ENCODE measurements around the gene TIMP3. TPM values are rescaled to one million over a fixed set of nuclear protein-coding genes. Genes with fewer than 3 reads are reported as not detected.

TIMP3 gene
- total RNA-seq, 1 experiment from 2014 or later, result 14.1 TPM

- Histone ChIP-seq H3K9me3 (ENCODE audit: low read depth, low read length, poor library complexity, severe bottlenecking) (no peaks in the 10 kb centered on the region), H3K36me3 (ENCODE audit: insufficient read depth, low read length, poor library complexity, severe bottlenecking) (no peaks in the 10 kb centered on the region), H3K27me3 (replicated peaks; ENCODE audit: insufficient read depth, low read depth, low read length, poor library complexity) (no peaks in the 10 kb centered on the region), H3K4me3 (ENCODE audit: low read depth, low read length, poor library complexity, severe bottlenecking) (no peak overlapping the region), H3K27ac (ENCODE audit: low read depth, low read length, poor library complexity, severe bottlenecking) (no peak overlapping the region), H3K4me1 (ENCODE audit: insufficient read depth, low read length, poor library complexity, severe bottlenecking) (no peaks in the 10 kb centered on the region)
- BruUV-seq (replicated peaks), result no TSS peak
- TF ChIP-seq, protein P1, sequence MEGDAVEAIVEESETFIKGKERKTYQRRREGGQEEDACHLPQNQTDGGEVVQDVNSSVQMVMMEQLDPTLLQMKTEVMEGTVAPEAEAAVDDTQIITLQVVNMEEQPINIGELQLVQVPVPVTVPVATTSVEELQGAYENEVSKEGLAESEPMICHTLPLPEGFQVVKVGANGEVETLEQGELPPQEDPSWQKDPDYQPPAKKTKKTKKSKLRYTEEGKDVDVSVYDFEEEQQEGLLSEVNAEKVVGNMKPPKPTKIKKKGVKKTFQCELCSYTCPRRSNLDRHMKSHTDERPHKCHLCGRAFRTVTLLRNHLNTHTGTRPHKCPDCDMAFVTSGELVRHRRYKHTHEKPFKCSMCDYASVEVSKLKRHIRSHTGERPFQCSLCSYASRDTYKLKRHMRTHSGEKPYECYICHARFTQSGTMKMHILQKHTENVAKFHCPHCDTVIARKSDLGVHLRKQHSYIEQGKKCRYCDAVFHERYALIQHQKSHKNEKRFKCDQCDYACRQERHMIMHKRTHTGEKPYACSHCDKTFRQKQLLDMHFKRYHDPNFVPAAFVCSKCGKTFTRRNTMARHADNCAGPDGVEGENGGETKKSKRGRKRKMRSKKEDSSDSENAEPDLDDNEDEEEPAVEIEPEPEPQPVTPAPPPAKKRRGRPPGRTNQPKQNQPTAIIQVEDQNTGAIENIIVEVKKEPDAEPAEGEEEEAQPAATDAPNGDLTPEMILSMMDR (conservative IDR thresholded peaks at IDR 0.05; ENCODE audit: low read depth, low read length), result no peak
- no peak for TF ChIP-seq EZH2 (IDR thresholded peaks at IDR 0.05; ENCODE audit: borderline replicate concordance, low read depth, low read length, poor library complexity, severe bottlenecking)
- intact Hi-C loops (cut with micrococcal nuclease; ENCODE audit: unreplicated experiment), result no loop called here
- CTCF ChIA-PET, result no interaction called here
- POLR2A ChIA-PET (ENCODE audit: low non-redundant PET), result no interaction called here
- no peak for DNase-seq (ENCODE audit: low spot score)
Observed at GRCh38 chr22:32910429-32910772, 108.9 kb downstream of the TIMP3 start.

DNA sequence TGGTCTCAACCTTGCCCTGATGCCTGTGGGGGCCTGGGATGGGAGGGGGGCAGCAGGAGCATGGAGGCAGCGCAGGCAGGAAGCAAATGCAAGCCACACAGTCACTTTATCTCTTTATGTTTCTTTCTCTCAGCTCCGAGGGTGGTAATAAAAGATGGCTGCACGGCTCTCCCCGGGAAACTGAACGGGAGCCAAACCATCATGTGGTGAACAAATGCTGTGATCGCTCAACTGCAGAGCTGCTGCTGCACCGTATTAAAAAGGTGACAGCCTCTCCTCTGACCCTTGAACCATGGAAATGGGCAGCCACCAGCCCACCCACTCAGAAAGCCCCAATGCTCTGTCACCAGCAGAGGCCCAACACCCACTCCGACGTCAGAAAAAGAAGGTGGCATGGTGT, 110.0 kb downstream of the TIMP3 start:
- Histone ChIP-seq H3K27me3 (replicated peaks; ENCODE audit: insufficient read depth, low read depth, low read length, poor library complexity) (no peaks in the 10 kb centered on the region), H3K36me3 (ENCODE audit: insufficient read depth, low read length, poor library complexity, severe bottlenecking) (no peaks in the 10 kb centered on the region), H3K27ac (ENCODE audit: low read depth, low read length, poor library complexity, severe bottlenecking) (no peak overlapping the region), H3K9me3 (ENCODE audit: low read depth, low read length, poor library complexity, severe bottlenecking) (peaks cover 7% of the 10 kb centered on the region), H3K4me3 (ENCODE audit: low read depth, low read length, poor library complexity, severe bottlenecking) (no peak overlapping the region), H3K4me1 (ENCODE audit: insufficient read depth, low read length, poor library complexity, severe bottlenecking) (no peaks in the 10 kb centered on the region)
- BruUV-seq (replicated peaks), result no TSS peak
- TF ChIP-seq, protein P1 (conservative IDR thresholded peaks at IDR 0.05; ENCODE audit: low read depth, low read length), result no peak
- no peak for TF ChIP-seq EZH2 (IDR thresholded peaks at IDR 0.05; ENCODE audit: borderline replicate concordance, low read depth, low read length, poor library complexity, severe bottlenecking)
- intact Hi-C loops (cut with micrococcal nuclease; ENCODE audit: unreplicated experiment), result no loop called here
- POLR2A ChIA-PET (ENCODE audit: low non-redundant PET), result no interaction called here
- no peak for DNase-seq (ENCODE audit: low spot score)
- CTCF ChIA-PET, result no interaction called here

All from A673 (cell line).